IMR-90 (cell line): ENCODE data around the gene APEX1.

Source experiments
- CEBPB ChIP-seq: IDR thresholded peaks from 2 replicates; pipeline ENCODE4 v1.6.1; 2012; ENCODE audit warnings: low read depth, low read length, improper control_type of control experiment
- MAZ ChIP-seq: IDR thresholded peaks from 2 replicates; pipeline ENCODE4 v1.6.1; 2012; ENCODE audit warnings: low read depth, mild to moderate bottlenecking, low read length, improper control_type of control experiment, moderate library complexity, borderline replicate concordance
- POLR2A ChIP-seq: IDR thresholded peaks from 2 replicates; pipeline ENCODE4 v1.6.1; 2012; ENCODE audit warnings: mild to moderate bottlenecking, low read depth, low read length
- RAD21 ChIP-seq: IDR thresholded peaks from 2 replicates; pipeline ENCODE4 v1.6.1; 2012; ENCODE audit warnings: low read length, improper control_type of control experiment
- SMC3 ChIP-seq: fragments of 150-350 bp; IDR thresholded peaks from 2 replicates; pipeline ENCODE4 v1.6.1; 2016; ENCODE audit warnings: low read depth, mild to moderate bottlenecking, antibody characterized with exemption, low read length, moderate library complexity
- TF ChIP-seq, protein P1 (sequence below): conservative IDR thresholded peaks from 2 replicates; pipeline ENCODE4 v1.5.1; 2012; ENCODE audit warnings: mild to moderate bottlenecking, low read depth, low read length, improper control_type of control experiment
- TF ChIP-seq, protein P2 (sequence below): fragments of 150-350 bp; IDR thresholded peaks from 2 replicates; pipeline ENCODE4 v1.6.1; 2017; ENCODE audit warnings: mild to moderate bottlenecking, antibody characterized with exemption, low read length, low read depth

DNA sequence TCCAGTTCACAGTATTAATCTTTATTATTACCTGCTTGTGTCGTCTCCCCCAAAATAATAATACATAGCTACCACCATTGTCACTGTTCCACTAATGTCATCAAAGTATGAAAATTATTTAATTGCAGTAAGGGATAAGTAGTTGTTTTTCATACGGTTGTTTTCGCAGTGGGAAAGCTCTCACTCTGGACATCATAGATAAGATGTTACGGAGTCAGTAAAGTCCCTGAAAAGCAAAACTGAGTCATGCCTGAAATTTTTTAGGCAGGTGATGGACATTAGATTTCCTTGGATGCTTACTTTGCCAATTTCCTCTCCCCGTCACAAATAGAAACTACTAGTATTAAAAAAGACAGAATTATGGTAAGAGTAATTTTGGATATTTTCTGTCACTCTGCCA lies 27.4 kb downstream of the APEX1 start:
- TF ChIP-seq, protein P1, sequence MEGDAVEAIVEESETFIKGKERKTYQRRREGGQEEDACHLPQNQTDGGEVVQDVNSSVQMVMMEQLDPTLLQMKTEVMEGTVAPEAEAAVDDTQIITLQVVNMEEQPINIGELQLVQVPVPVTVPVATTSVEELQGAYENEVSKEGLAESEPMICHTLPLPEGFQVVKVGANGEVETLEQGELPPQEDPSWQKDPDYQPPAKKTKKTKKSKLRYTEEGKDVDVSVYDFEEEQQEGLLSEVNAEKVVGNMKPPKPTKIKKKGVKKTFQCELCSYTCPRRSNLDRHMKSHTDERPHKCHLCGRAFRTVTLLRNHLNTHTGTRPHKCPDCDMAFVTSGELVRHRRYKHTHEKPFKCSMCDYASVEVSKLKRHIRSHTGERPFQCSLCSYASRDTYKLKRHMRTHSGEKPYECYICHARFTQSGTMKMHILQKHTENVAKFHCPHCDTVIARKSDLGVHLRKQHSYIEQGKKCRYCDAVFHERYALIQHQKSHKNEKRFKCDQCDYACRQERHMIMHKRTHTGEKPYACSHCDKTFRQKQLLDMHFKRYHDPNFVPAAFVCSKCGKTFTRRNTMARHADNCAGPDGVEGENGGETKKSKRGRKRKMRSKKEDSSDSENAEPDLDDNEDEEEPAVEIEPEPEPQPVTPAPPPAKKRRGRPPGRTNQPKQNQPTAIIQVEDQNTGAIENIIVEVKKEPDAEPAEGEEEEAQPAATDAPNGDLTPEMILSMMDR: no peak
- no peak for TF ChIP-seq POLR2A
- no peak for TF ChIP-seq MAZ
- no peak for TF ChIP-seq RAD21
- no peak for TF ChIP-seq SMC3
- no peak for TF ChIP-seq CEBPB
- TF ChIP-seq, protein P2, sequence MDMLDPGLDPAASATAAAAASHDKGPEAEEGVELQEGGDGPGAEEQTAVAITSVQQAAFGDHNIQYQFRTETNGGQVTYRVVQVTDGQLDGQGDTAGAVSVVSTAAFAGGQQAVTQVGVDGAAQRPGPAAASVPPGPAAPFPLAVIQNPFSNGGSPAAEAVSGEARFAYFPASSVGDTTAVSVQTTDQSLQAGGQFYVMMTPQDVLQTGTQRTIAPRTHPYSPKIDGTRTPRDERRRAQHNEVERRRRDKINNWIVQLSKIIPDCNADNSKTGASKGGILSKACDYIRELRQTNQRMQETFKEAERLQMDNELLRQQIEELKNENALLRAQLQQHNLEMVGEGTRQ: no peak
